Measurements from ENCODE around the gene NF1. TPM values are rescaled to one million over a fixed set of nuclear protein-coding genes. Genes with fewer than 3 reads are reported as not detected.

NF1 gene
- total RNA-seq, 1 experiment from 2014 or later = 60.2 TPM

DNA sequence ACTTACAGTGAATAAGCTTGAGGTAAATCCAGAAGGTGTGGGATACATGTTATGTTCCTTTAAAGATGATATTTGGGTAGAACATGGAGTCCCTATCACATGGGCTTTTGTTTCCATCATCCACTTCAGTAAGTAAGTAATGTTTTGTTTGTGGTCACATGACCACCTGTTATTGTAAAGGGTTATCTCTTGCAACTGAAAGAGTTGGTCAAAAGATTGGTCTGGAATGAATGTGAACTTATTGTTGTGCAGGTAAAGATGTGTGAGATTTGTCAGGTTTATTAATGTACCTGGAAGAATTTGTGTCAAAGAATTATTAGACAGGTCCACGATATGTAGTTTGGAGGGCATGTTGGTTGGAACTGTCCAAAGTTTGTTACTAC is 200.7 kb downstream of the NF1 start:
- Mint-ChIP-seq H3K4me1 (ENCODE audit: insufficient read depth, unreplicated experiment) (peaks cover under 1% of the 10 kb centered on the region), H3K4me3 (ENCODE audit: unreplicated experiment) (no peak overlapping the region), H3K9me3 (ENCODE audit: unreplicated experiment) (no peaks in the 10 kb centered on the region), H3K27me3 (ENCODE audit: insufficient read depth, unreplicated experiment) (no peaks in the 10 kb centered on the region), H3K36me3 (ENCODE audit: insufficient read depth, unreplicated experiment) (peaks cover 8% of the 10 kb centered on the region), H3K27ac (ENCODE audit: low read depth, unreplicated experiment) (no peak overlapping the region)
- no peak for DNase-seq (ENCODE audit: unreplicated experiment)
- ChIA-PET CTCF (no interaction called here), POLR2A (interaction anchor here (1.3 kb wide), 1 partner anchor 45 kb away, joined by 3 read pairs; no protein-coding TSS in a partner anchor)
- TF ChIP-seq, protein P1, sequence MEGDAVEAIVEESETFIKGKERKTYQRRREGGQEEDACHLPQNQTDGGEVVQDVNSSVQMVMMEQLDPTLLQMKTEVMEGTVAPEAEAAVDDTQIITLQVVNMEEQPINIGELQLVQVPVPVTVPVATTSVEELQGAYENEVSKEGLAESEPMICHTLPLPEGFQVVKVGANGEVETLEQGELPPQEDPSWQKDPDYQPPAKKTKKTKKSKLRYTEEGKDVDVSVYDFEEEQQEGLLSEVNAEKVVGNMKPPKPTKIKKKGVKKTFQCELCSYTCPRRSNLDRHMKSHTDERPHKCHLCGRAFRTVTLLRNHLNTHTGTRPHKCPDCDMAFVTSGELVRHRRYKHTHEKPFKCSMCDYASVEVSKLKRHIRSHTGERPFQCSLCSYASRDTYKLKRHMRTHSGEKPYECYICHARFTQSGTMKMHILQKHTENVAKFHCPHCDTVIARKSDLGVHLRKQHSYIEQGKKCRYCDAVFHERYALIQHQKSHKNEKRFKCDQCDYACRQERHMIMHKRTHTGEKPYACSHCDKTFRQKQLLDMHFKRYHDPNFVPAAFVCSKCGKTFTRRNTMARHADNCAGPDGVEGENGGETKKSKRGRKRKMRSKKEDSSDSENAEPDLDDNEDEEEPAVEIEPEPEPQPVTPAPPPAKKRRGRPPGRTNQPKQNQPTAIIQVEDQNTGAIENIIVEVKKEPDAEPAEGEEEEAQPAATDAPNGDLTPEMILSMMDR (IDR thresholded peaks at IDR 0.05; ENCODE audit: unreplicated experiment) = no peak
- intact Hi-C loops (cut with micrococcal nuclease) = no loop called here
- BruUV-seq (replicated peaks) = no TSS peak

DNA sequence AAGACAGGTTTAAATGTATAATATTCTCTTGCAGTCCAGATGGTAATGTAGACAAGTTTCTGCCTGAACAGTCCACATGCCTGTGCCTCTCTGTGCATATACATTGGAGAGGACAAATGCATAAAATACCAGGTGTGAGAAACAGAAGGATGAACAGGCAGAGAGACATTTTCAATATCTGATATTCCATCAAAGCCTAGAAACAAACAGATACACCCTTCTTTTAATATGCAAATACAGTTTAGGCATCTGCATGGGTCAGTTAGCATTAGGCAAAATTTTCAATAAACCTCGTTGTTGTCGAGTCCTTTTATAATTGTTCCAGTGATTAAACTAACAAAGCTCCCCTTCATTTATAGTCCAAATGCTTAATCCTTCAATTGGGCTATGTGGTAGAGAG is 201.4 kb downstream of the NF1 start:
- Mint-ChIP-seq H3K4me1 (ENCODE audit: insufficient read depth, unreplicated experiment) (no peaks in the 10 kb centered on the region), H3K36me3 (ENCODE audit: insufficient read depth, unreplicated experiment) (peaks cover 8% of the 10 kb centered on the region), H3K27ac (ENCODE audit: low read depth, unreplicated experiment) (no peak overlapping the region), H3K4me3 (ENCODE audit: unreplicated experiment) (no peak overlapping the region), H3K27me3 (ENCODE audit: insufficient read depth, unreplicated experiment) (no peaks in the 10 kb centered on the region), H3K9me3 (ENCODE audit: unreplicated experiment) (no peaks in the 10 kb centered on the region)
- ChIA-PET CTCF (no interaction called here), POLR2A (interaction anchor here (0.7 kb wide), 1 partner anchor 319 kb away, joined by 3 read pairs; no protein-coding TSS in a partner anchor)
- intact Hi-C loops (cut with micrococcal nuclease) = no loop called here
- BruUV-seq (replicated peaks) = no TSS peak
- no peak for DNase-seq (ENCODE audit: unreplicated experiment)
- TF ChIP-seq, protein P1 (IDR thresholded peaks at IDR 0.05; ENCODE audit: unreplicated experiment) = no peak

DNA sequence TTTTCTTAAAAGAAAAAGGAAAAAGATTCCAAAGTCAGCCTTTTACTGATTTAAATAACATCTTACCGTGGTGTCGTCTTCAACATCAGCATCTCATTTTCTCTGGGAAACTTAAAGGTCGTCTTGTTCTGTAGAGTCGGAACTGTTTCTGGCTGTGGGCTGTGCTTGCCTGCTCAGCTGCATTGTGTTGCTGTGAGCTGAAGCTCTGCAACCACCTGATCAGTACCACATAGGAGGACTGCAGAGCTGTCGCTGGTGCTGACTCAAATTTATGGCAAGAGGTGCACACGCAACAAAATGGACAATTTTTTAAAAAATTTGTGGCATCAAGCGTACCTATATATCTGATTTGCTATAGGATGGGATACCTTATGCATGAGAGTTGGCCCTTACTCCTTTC is 202.3 kb downstream of the NF1 start, which contains the start of gene OMG:
TSS of gene OMG (minus strand) at position 150 of the 400 bp plus-strand sequence. CDS start 908 bp downstream, outside the sequence.
- TF ChIP-seq, protein P1 (IDR thresholded peaks at IDR 0.05; ENCODE audit: unreplicated experiment) = no peak
- no peaks in the 10 kb centered on the region for H3K4me1 Mint-ChIP-seq (ENCODE audit: insufficient read depth, unreplicated experiment)
- H3K9me3 Mint-ChIP-seq (ENCODE audit: unreplicated experiment) = no peaks in the 10 kb centered on the region
- ChIA-PET POLR2A (interaction anchor here (0.6 to 1.0 kb wide), 4 partner anchors 16 to 401 kb away, joined by 3 to 4 read pairs (median 4); no protein-coding TSS in a partner anchor), CTCF (no interaction called here)
- no TSS peak for BruUV-seq (replicated peaks)
- intact Hi-C loops (cut with micrococcal nuclease) = no loop called here
- peaks cover 8% of the 10 kb centered on the region for H3K36me3 Mint-ChIP-seq (ENCODE audit: insufficient read depth, unreplicated experiment)
- H3K27ac Mint-ChIP-seq (ENCODE audit: low read depth, unreplicated experiment) = no peak within 1 kb of the TSS
- no peak for DNase-seq (ENCODE audit: unreplicated experiment)
- no peak within 1 kb of the TSS for H3K4me3 Mint-ChIP-seq (ENCODE audit: unreplicated experiment)
- no peaks in the 10 kb centered on the region for H3K27me3 Mint-ChIP-seq (ENCODE audit: insufficient read depth, unreplicated experiment)

DNA sequence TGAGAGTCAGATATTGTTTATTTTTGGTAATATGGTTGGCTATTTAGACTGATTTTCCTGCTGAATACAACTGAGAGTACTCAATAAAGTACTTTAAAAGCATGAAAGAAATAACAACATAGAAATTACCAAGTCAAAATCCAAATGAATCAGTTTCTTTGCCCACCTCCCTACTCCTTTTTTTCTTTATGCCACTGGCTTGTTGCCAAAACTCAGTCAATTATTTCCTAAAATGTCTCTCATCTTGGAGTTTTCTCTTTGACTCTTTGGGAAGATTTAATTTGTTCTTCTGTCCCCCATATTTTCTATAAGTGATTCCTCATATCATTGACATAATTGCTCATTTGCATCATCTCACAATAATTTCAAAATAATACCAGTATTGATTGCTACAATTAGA is 204.8 kb downstream of the NF1 start:
- intact Hi-C loops (cut with micrococcal nuclease) = no loop called here
- no peak for DNase-seq (ENCODE audit: unreplicated experiment)
- H3K4me3 Mint-ChIP-seq (ENCODE audit: unreplicated experiment) = no peak overlapping the region
- H3K36me3 Mint-ChIP-seq (ENCODE audit: insufficient read depth, unreplicated experiment) = peaks cover 7% of the 10 kb centered on the region
- BruUV-seq (replicated peaks) = no TSS peak
- no peaks in the 10 kb centered on the region for H3K9me3 Mint-ChIP-seq (ENCODE audit: unreplicated experiment)
- ChIA-PET POLR2A (no interaction called here), CTCF (no interaction called here)
- no peaks in the 10 kb centered on the region for H3K4me1 Mint-ChIP-seq (ENCODE audit: insufficient read depth, unreplicated experiment)
- TF ChIP-seq, protein P1 (IDR thresholded peaks at IDR 0.05; ENCODE audit: unreplicated experiment) = no peak
- no peaks in the 10 kb centered on the region for H3K27me3 Mint-ChIP-seq (ENCODE audit: insufficient read depth, unreplicated experiment)
- no peak overlapping the region for H3K27ac Mint-ChIP-seq (ENCODE audit: low read depth, unreplicated experiment)

Data from MCF 10A (cell line).